Mesodermal cell (in vitro differentiated cells): ENCODE measurements around the gene QPRT. TPM values are rescaled to one million over a fixed set of nuclear protein-coding genes. Genes with fewer than 3 reads are reported as not detected.
"Not testable (repeated sequence)": the region's sequence is repeated elsewhere in the genome, so short reads cannot be mapped to it uniquely, and the experiment has no call there.

ENCODE experiments used
- H3K27ac ChIP-seq: 2 replicates; pipeline ENCODE4 v1.7.0; 2013; ENCODE audit warnings: mild to moderate bottlenecking, low read depth, low read length, moderate library complexity; ENCODE audit not compliant: severe bottlenecking
- H3K36me3 ChIP-seq: 2 replicates; pipeline ENCODE4 v1.7.1; 2013; ENCODE audit warnings: mild to moderate bottlenecking, low read length, moderate library complexity; ENCODE audit not compliant: control insufficient read depth, insufficient read depth
- H3K4me1 ChIP-seq: one replicate; pipeline ENCODE4 v1.7.1; 2013; ENCODE audit warnings: mild to moderate bottlenecking, low read length; ENCODE audit not compliant: insufficient read depth, control insufficient read depth, poor library complexity, severe bottlenecking
- H3K4me3 ChIP-seq: 2 replicates; pipeline ENCODE4 v1.7.0; 2013; ENCODE audit warnings: low read length, control low read depth, mild to moderate bottlenecking; ENCODE audit not compliant: insufficient read depth, poor library complexity, severe bottlenecking; ENCODE audit errors: extremely low read depth
- H3K9me3 ChIP-seq: 2 replicates; pipeline ENCODE4 v1.7.1; 2013; ENCODE audit warnings: mild to moderate bottlenecking, low read length, moderate library complexity; ENCODE audit not compliant: control insufficient read depth
- WGBS, 2 experiments: methylation state at CpG; one replicate each; pipeline ENCODE4 v1.1.5; 2013; ENCODE audit warnings: missing lambda C conversion rate in 2 of 2; ENCODE audit not compliant: insufficient coverage in 2 of 2; 5-methylcytosine and 5-hydroxymethylcytosine counted together
- polyA plus RNA-seq, 2 experiments: library from polyadenylated mRNA; stranded (reverse); fragments of 50-300 nt; gene quantifications; one replicate each; pipeline ENCODE4 v1.2.3, GENCODE V29; 2013

QPRT gene
- polyA plus RNA-seq (2013, experiment 1 of 2) = 103 TPM
- polyA plus RNA-seq (2013, experiment 2 of 2) = 96.7 TPM

DNA sequence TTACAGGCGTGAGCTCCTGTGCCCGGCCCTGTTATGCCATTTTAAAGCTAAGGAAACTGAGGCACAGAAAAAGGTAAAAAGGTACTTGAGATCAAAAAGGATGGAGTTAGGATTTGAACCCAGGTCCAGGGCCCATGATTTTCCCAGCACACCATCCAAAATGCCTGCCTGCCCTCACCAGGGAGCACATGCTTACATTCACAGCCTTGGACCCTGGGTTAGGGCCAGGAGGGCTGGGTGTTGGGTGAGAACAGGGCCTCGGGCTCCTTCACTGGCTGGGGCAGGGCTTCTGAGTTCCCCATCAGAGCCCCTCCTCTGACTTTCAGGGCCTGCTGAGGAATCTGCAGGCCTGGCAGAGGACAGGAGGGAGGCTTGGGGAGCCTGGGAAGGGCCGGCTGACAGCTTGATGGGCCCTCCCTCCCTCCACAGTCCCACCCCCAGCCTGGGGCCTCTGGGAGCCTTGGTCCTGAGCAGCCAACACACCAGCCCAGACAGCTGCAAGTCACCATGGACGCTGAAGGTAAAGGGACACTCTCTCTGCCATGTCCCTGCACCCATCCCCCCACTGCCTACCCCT is at the start of gene QPRT:
Gene QPRT (plus strand): TSS at position 490 of the 577 bp plus-strand sequence. CDS start 18 bp downstream, at position 508.
- H3K36me3 ChIP-seq = peaks cover 15% of the 10 kb centered on the region
- H3K4me3 ChIP-seq = peak within 1 kb of the TSS; percentile 57
- H3K27ac ChIP-seq = peak within 1 kb of the TSS; percentile 93
- peaks cover 9% of the 10 kb centered on the region for H3K4me1 ChIP-seq
- 43 to 62% methylated on average over 3 to 4 of the region's 5 CpGs for WGBS, 2 experiments
- H3K9me3 ChIP-seq = no peaks in the 10 kb centered on the region

DNA sequence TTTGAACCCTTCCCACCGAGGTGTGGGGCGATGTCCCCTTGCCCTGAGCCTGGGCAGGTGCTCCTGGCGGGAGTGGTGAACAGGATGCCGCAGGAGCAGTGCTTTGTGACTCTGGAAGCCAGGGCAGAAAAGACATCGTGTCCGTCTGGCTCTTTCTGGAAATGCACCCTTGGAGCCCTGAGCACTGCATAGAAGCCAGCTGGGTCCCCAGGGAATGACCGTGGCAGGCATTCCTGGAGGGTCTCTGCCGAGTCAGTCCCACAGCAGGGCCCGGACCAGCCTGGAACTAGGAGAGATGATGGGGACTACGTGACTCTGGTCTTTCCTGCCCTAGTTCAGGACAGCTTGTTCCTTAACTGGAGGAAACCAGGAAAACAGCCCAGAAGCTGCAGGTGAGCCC is 49.7 kb upstream of the QPRT start:
- H3K4me3 ChIP-seq, H3K4me1 ChIP-seq, H3K27ac ChIP-seq, H3K36me3 ChIP-seq, H3K9me3 ChIP-seq: not testable (repeated sequence)
- WGBS, 2 experiments = 80 to 100% methylated on average over 4 to 7 of the region's 10 CpGs

DNA sequence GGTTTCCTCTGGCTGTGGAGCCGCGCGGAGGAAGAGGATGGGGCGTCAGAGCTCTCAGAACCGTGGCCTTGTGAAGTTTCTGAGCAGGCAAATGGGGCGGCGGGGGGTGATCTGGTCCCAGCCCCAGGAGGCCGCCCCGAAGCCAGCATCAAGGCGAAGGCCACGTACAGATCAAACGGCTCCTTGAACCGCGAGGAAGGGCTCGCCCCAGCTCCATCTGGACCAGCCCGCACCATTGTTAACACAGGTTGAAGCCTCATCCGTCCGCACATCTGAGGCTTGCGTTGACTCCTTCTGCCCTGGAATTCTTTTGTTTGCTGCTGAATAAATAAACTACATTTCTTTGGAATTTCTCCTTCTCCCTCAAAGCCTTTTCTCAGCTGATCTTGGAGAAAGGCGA is 47.3 kb upstream of the QPRT start:
- H3K4me1 ChIP-seq, H3K27ac ChIP-seq, H3K9me3 ChIP-seq, H3K4me3 ChIP-seq, H3K36me3 ChIP-seq: not testable (repeated sequence)
- WGBS, 2 experiments = 63 to 65% methylated on average over 9 to 16 of the region's 20 CpGs

DNA sequence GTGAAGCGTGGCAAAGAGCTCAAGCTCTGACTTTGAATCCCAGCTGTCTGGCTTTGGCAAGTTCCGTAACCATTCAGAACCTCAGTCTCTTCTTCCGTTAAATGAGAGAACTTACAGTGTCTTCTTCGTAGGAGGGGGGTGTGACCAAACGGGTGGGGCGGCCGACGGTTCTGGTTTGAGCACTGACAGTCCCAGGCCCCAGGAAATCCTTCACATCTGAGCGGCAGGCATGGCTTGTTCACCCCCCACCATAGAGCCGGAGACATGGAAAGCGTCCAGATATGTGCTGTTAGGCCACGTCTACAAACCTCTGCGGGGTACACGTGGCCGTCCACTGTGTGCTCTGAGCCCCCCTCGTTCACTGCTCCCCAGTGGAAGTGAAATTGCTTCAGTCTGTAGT is 43.1 kb upstream of the QPRT start:
- H3K4me3 ChIP-seq, H3K9me3 ChIP-seq, H3K4me1 ChIP-seq, H3K27ac ChIP-seq, H3K36me3 ChIP-seq: not testable (repeated sequence)
- WGBS, 2 experiments = 69 to 74% methylated on average over 4 to 5 of the region's 16 CpGs

DNA sequence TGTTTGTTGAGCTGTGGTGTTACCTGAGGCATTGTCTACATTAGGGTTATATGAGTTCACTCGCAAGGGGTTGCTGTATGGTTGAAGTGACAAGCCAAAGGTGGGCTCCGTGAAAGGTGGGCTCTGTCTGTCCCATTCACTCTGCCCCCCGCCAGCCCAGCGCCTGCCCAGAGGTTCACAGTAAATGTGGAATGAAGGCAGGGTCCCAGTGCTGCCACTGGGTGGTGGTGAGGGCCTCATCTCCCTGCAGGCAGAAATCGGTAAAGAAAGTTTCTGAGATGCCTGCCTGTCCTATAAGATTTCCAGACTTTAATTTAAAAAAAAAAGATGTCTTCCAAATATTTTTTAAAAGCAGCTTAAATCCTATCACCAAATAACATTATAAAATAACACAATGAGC is 42.6 kb upstream of the QPRT start:
- H3K27ac ChIP-seq, H3K4me1 ChIP-seq, H3K4me3 ChIP-seq, H3K9me3 ChIP-seq, H3K36me3 ChIP-seq: not testable (repeated sequence)
- WGBS, 2 experiments = no CpG with 5 or more reads among the region's 5 CpGs

DNA sequence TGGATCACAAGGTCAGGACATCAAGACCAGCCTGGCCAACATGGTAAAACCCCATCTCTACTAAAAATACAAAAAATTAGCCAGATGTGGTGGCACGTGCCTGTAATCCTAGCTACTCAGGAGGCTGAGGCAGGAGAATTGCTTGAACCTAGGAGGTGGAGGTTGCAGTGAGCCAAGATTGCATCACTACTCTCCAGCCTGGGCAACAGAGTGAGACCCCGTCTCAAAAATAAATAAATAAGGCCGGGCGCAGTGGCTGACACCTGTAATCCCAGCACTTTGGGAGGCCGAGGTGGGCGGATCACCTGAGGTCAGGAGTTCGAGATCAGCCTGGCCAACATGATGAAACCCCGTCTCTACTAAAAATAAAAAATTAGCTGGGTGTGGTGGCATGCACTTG is 40.2 kb upstream of the QPRT start:
- H3K27ac ChIP-seq, H3K4me1 ChIP-seq, H3K4me3 ChIP-seq, H3K36me3 ChIP-seq, H3K9me3 ChIP-seq: not testable (repeated sequence)
- 92 to 98% methylated on average over 6 to 7 of the region's 8 CpGs for WGBS, 2 experiments

DNA sequence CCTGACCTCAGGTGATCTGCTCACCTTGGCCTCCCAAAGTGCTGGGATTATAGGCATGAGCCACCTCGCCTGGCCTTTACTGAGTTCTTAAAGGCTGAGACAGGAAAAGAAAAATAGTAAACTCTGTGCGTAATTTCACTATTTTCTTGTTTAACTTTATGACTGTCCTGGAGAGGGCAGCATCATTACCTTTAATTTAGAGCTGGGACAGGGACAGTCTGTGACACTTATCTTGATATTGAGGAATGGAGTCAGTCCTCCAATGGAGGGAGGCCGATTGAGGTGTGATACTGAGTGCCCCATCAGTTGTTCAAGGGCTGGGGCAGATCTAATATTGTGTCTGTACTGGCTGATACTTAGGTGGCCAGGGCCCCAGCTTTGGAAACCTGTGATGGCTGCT is 37.4 kb upstream of the QPRT start:
- H3K4me1 ChIP-seq = no peaks in the 10 kb centered on the region

DNA sequence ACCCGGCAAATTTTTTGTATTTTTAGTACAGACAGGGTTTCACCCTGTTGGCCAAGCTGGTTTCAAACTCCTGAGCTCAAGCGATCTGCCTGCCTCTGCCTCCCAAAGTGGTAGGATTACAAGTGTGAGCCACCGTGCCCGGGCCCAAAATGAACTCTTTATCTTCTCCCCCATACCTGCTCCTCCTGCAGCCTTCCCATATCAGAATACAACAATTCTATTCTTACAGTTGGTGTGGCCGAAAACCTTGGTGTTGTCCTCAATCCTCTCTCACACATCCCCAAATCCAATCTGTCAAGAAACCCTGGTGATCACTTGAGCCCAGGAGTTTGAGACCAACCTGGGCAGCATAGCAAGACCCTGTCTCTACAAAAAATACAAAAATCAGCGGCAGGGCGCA is 35.4 kb upstream of the QPRT start:
- no peaks in the 10 kb centered on the region for H3K36me3 ChIP-seq
- no peak overlapping the region for H3K27ac ChIP-seq
- no peak overlapping the region for H3K4me3 ChIP-seq
- WGBS, 2 experiments = 87 to 91% methylated on average over 7 of the region's 7 CpGs
- H3K4me1 ChIP-seq = no peaks in the 10 kb centered on the region
- H3K9me3 ChIP-seq = no peaks in the 10 kb centered on the region

More for the DNA sequence above, 37.4 kb upstream of the QPRT start:
- H3K9me3 ChIP-seq = no peaks in the 10 kb centered on the region
- 82 to 92% methylated on average over 2 to 3 of the region's 3 CpGs for WGBS, 2 experiments
- no peak overlapping the region for H3K27ac ChIP-seq
- H3K4me3 ChIP-seq = no peak overlapping the region
- H3K36me3 ChIP-seq = no peaks in the 10 kb centered on the region

DNA sequence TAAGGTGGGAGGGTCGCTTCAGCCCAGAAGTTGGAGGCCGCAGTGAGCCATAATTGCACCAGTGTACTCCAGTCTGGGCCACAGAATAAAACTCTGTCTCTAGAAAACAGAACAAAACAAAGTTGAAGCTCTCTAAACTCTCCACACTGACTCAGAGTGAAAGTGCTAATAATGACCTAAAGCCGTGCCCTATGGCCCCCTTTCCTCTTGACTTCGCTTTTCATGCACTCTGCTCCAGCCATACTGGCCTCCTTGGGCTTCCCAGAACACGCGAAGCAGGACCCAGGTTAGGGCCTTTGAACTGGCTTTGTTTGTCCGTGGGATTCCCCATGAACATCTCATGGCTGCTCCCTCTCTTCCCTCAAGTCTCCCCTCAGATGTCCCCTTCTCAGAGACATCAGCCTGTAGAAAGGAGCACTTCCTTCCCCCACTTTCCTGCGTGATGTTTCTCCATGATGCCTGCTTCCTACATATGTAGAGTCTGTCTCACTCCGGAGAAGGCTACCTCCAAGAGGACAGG is 34.6 kb upstream of the QPRT start:
- Histone ChIP-seq H3K4me3 (no peak overlapping the region), H3K4me1 (no peaks in the 10 kb centered on the region), H3K27ac (no peak overlapping the region), H3K9me3 (no peaks in the 10 kb centered on the region), H3K36me3 (no peaks in the 10 kb centered on the region)
- 95% methylated on average over 9 of the region's 9 CpGs for WGBS, 2 experiments

DNA sequence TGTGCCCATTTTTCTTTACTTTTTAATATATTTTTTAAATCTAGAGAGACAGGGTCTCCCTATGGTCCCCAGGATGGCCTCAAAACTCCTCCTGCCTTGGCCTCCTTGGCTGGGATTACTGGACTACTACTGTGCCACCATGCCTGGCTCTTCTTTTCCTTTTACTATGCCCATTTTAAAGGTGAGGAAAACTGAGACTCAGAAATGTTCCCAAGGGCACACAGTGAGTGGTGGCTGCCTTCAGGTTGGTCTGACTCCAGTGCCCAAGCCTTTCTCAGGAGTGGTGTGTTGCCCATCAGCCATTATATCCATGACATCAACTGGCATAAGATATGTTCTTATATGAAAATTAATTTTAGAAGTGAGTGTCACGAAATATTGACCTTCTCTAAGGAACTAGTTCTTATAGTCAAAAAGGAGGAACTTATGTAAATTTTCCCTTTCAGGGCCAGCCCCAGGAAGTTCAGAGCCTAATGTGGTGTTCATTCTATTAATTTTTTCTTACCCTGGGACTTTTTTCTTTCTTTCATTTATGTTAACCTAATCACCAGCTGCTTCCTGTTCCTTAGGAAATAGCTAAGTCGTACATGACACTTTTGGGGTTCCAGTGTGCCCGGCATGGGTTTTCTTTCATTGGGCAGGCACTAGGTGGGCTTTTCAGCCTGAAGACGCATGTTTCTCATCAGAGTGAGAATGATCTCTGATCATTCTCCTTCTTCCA is 33.8 kb upstream of the QPRT start:
- no peak overlapping the region for H3K4me3 ChIP-seq
- no peaks in the 10 kb centered on the region for H3K4me1 ChIP-seq
- H3K9me3 ChIP-seq = no peaks in the 10 kb centered on the region
- WGBS, 2 experiments = 97 to 98% methylated on average over 3 of the region's 4 CpGs
- H3K36me3 ChIP-seq = no peaks in the 10 kb centered on the region
- H3K27ac ChIP-seq = no peak overlapping the region

DNA sequence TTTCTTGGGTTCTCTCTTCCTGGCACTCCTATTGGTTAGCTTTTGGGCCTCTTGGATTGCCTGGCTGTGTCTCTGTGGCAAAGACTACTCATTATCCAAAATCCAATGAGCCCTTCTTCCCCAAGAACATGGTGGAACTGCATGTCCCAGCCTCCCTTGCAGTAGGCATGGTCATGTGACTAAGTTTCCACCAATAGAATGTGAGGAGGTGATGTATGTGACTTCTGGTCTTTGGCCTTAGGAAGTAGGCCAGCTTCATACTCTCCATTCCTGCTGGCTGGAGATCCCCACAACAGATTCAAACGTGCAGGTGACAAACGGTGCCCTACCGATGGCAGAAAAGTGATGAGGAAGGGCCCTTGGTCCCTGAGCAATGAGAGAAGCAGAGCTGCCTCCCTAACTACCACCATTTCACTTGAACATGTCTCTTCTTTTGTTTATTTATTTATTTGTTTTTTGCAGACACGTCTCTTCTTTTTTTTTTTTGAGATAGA is 33.2 kb upstream of the QPRT start:
- WGBS, 2 experiments = 67 to 100% methylated on average over 1 to 2 of the region's 4 CpGs

More for the DNA sequence above, 33.2 kb upstream of the QPRT start:
- H3K36me3 ChIP-seq = no peaks in the 10 kb centered on the region
- H3K4me3 ChIP-seq = no peak overlapping the region
- no peaks in the 10 kb centered on the region for H3K9me3 ChIP-seq
- H3K27ac ChIP-seq = no peak overlapping the region
- H3K4me1 ChIP-seq = no peaks in the 10 kb centered on the region
